Keratinocyte (primary cell): Measurements from ENCODE around the gene TMBIM6. TPM values are rescaled to one million over a fixed set of nuclear protein-coding genes. Genes with fewer than 3 reads are reported as not detected.

Source experiments
- DNase-seq: peaks from one replicate; pipeline ENCODE4 v3.0.0-alpha.2; 2011; ENCODE audit warnings: low read depth, missing footprints, low spot score
- FAIRE-seq: peaks from 2 replicates; lab custom pipeline; 2011; peaks lifted over from hg19 to GRCh38; lab: Jason Lieb, UNC
- H2AFZ ChIP-seq: 2 replicates; pipeline ENCODE4 v1.6.0; 2012; ENCODE audit warnings: low read length, control low read depth, inconsistent platforms; ENCODE audit not compliant: control insufficient read depth
- H3K27ac ChIP-seq: 2 replicates; pipeline ENCODE4 v1.5.1; 2011; ENCODE audit warnings: low read length; ENCODE audit not compliant: control insufficient read depth, insufficient read depth
- H3K27me3 ChIP-seq: 3 replicates; pipeline ENCODE4 v1.6.0; 2011; ENCODE audit warnings: low read length; ENCODE audit not compliant: control insufficient read depth, insufficient read depth; ENCODE audit errors: extremely low read depth
- H3K36me3 ChIP-seq, 2 experiments: 2 replicates in 1 of 2; 3 replicates in 1 of 2; pipeline ENCODE4 v1.5.1; 2011; ENCODE audit warnings: low read length in 2 of 2, mild to moderate bottlenecking in 1 of 2; ENCODE audit not compliant: control insufficient read depth in 2 of 2, insufficient read depth in 2 of 2; ENCODE audit errors: extremely low read depth in 1 of 2
- H3K4me1 ChIP-seq: 3 replicates; pipeline ENCODE4 v1.5.1; 2011; ENCODE audit warnings: low read length; ENCODE audit not compliant: control insufficient read depth, insufficient read depth; ENCODE audit errors: extremely low read depth
- H3K4me2 ChIP-seq: 3 replicates; pipeline ENCODE4 v1.6.0; 2011; ENCODE audit warnings: low read depth, low read length; ENCODE audit not compliant: control insufficient read depth, insufficient read depth; ENCODE audit errors: extremely low read depth
- H3K4me3 ChIP-seq, 3 experiments: fragments of 200-600 bp in 1 of 3; sonication (generic) in 1 of 3; 2 replicates in 2 of 3; 3 replicates in 1 of 3; pipeline ENCODE4 v1.5.1; 2011 to 2016; ENCODE audit warnings: low read length in 3 of 3, mild to moderate bottlenecking in 3 of 3, control low read depth in 2 of 3, inconsistent platforms in 1 of 3, low read depth in 1 of 3, mixed read lengths in 1 of 3, mixed run types in 1 of 3, moderate library complexity in 1 of 3; ENCODE audit not compliant: control insufficient read depth in 2 of 3, insufficient read depth in 2 of 3; ENCODE audit errors: extremely low read depth in 1 of 3
- H3K79me2 ChIP-seq: 2 replicates; pipeline ENCODE4 v1.6.0; 2012; ENCODE audit warnings: low read length; ENCODE audit not compliant: control insufficient read depth, insufficient read depth
- H3K9ac ChIP-seq: 3 replicates; pipeline ENCODE4 v1.6.0; 2011; ENCODE audit warnings: low read length; ENCODE audit not compliant: control insufficient read depth, insufficient read depth; ENCODE audit errors: extremely low read depth
- H3K9me1 ChIP-seq: 3 replicates; pipeline ENCODE4 v1.6.0; 2011; ENCODE audit warnings: low read length; ENCODE audit not compliant: control insufficient read depth, insufficient read depth; ENCODE audit errors: extremely low read depth
- H3K9me3 ChIP-seq: 2 replicates; pipeline ENCODE4 v1.5.1; 2012; ENCODE audit warnings: low read depth, low read length; ENCODE audit not compliant: control insufficient read depth
- H4K20me1 ChIP-seq: 3 replicates; pipeline ENCODE4 v1.6.0; 2011; ENCODE audit warnings: low read length; ENCODE audit not compliant: control insufficient read depth, insufficient read depth; ENCODE audit errors: extremely low read depth
- EZH2 ChIP-seq: IDR thresholded peaks from one replicate; pipeline ENCODE4 v1.6.1; 2012; ENCODE audit warnings: inconsistent platforms, mild to moderate bottlenecking, low read length, moderate library complexity
- dilution Hi-C: fragments of 300-500 bp; cut with MboI; formaldehyde crosslinking; loops from one replicate; pipeline ENCODE4 v1.7.0; 2020; ENCODE audit warnings: low sequenced_read_pairs; ENCODE audit not compliant: extremely low pct_ligation_motif_present
- polyA plus RNA-seq, 5 experiments: library from polyadenylated mRNA; depleted of rRNA in 3 of 5; stranded (reverse) in 3 of 5; stranded (forward) in 1 of 5; unstranded in 1 of 5; fragments of >200 nt; gene quantifications; 1 replicate in 1 of 5; 2 replicates in 3 of 5; 3 replicates in 1 of 5; pipeline versions ENCODE4 v1.2.1 to v1.2.3, GENCODE V29; 2011 to 2012; ENCODE audit warnings: missing spikeins in 2 of 5, low read depth in 1 of 5, low replicate concordance in 1 of 5
- TF ChIP-seq, protein P1 (sequence below), 3 experiments: IDR thresholded peaks in 1 of 3; conservative IDR thresholded peaks in 1 of 3; optimal IDR thresholded peaks in 1 of 3; 2 replicates in 2 of 3; 3 replicates in 1 of 3; pipeline versions ENCODE3 to v1.5.1; 2011; ENCODE audit warnings: low read length in 3 of 3, mild to moderate bottlenecking in 3 of 3, moderate library complexity in 2 of 3, control low read depth in 1 of 3, inconsistent platforms in 1 of 3; ENCODE audit not compliant: insufficient read depth in 2 of 3; ENCODE audit errors: extremely low read depth in 1 of 3

TMBIM6 gene
- polyA plus RNA-seq, 1 donor (not counting 4 experiments of a cell fraction or from before 2014, with no cell fraction given), result 668 TPM

DNA sequence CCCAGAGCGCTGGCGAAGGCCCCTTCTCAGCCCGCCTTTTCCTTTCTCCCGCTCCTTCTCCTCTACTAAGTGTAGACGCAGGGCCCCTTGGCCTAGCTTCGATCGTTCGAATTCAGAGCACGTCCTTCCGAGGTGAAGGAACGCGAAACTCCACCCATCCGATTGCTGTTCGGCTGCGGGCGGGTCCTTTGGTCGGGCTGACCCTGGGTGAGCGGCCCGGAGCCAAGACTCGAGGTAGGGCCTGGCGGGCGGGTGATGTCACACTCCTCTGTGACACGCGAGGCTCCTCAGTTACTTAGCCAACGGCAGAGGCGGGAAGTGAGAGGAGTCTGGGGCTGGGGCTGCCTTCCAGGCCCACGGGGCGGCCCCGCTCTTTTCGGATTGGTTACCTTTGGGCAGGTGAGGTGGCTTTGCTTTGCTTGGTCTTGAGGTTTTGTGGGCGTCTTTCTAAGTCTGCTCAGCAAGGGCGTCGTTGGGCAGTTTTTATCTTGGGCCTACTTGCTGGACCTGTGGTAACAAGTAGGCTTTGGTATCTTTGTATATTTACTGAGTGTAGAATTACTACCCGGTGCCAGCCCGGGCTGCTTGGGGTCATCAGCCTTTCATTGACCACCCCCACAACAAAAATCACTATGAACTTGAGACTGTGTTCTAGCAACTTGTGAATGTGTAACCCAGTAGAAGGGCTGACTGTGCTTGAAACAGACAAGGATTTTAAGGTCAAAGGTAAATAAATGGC, 694 bp downstream of the TMBIM6 start:
- peaks cover 53% of the 10 kb centered on the region for H3K79me2 ChIP-seq
- H3K4me1 ChIP-seq, result peaks cover 24% of the 10 kb centered on the region
- H3K4me2 ChIP-seq, result peak overlapping the region; percentile 97
- H3K9me3 ChIP-seq, result no peaks in the 10 kb centered on the region
- H4K20me1 ChIP-seq, result peaks cover 37% of the 10 kb centered on the region
- no peaks in the 10 kb centered on the region for H3K27me3 ChIP-seq
- H2AFZ ChIP-seq, result peak overlapping the region; percentile 51
- dilution Hi-C loops, result no loop called here
- peak overlapping the region; percentile 88 for H3K9ac ChIP-seq
- H3K36me3 ChIP-seq, result peaks cover 3 to 13% of the 10 kb centered on the region in 2 experiments
- H3K4me3 ChIP-seq, result peak overlapping the region; percentile 65 to 97 (median 87)
- H3K9me1 ChIP-seq, result no peaks in the 10 kb centered on the region
- peak; percentile 45 for DNase-seq
- TF ChIP-seq, protein P1, sequence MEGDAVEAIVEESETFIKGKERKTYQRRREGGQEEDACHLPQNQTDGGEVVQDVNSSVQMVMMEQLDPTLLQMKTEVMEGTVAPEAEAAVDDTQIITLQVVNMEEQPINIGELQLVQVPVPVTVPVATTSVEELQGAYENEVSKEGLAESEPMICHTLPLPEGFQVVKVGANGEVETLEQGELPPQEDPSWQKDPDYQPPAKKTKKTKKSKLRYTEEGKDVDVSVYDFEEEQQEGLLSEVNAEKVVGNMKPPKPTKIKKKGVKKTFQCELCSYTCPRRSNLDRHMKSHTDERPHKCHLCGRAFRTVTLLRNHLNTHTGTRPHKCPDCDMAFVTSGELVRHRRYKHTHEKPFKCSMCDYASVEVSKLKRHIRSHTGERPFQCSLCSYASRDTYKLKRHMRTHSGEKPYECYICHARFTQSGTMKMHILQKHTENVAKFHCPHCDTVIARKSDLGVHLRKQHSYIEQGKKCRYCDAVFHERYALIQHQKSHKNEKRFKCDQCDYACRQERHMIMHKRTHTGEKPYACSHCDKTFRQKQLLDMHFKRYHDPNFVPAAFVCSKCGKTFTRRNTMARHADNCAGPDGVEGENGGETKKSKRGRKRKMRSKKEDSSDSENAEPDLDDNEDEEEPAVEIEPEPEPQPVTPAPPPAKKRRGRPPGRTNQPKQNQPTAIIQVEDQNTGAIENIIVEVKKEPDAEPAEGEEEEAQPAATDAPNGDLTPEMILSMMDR (optimal IDR thresholded peaks at IDR 0.05 in 1 of 3, IDR thresholded peaks at IDR 0.05 in 1 of 3, conservative IDR thresholded peaks at IDR 0.05 in 1 of 3; ENCODE audit: extremely low read depth in 1 of 3, insufficient read depth in 2 of 3, low read length in 3 of 3), result no peak
- TF ChIP-seq EZH2, result no peak
- peak; percentile 5 for FAIRE-seq
- peak overlapping the region; percentile 89 for H3K27ac ChIP-seq

DNA sequence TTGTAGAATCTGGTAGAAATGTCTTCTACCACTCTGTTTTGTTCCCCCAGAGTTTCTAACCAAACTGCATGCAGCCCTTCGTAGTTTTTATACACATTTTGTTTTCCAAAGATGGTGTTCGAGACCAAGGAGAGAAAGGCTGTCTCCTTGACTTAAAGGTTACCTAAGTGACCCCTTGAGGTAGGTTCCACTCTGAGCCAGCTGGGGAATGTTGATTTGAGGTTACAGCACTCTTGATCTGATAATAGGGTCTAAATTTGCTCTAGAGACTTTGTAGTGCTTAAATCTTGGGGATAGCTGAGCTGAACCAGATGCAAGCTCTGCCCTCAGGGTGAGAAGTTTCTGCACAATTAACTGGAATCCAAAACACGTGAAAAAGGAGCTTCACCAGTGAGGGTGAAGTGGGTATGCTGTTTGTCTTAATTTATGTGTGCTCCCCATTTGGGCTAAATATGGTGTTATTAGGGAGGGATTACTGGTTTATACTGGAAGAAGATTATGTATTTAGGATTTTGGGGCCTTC, 3.1 kb downstream of the TMBIM6 start:
- no peak overlapping the region for H3K4me3 ChIP-seq

More for the DNA sequence above, 3.1 kb downstream of the TMBIM6 start:
- no peak overlapping the region for H2AFZ ChIP-seq
- H3K4me2 ChIP-seq, result peak overlapping the region; percentile 97
- H3K9me3 ChIP-seq, result no peaks in the 10 kb centered on the region
- H3K9me1 ChIP-seq, result no peaks in the 10 kb centered on the region
- H3K27me3 ChIP-seq, result no peaks in the 10 kb centered on the region
- H3K4me1 ChIP-seq, result peaks cover 34% of the 10 kb centered on the region
- peaks cover 77% of the 10 kb centered on the region for H3K79me2 ChIP-seq
- no peak for FAIRE-seq
- H3K36me3 ChIP-seq, result peaks cover 3 to 16% of the 10 kb centered on the region in 2 experiments
- dilution Hi-C loops, result no loop called here
- H3K27ac ChIP-seq, result no peak overlapping the region
- no peak overlapping the region for H3K9ac ChIP-seq
- no peak for DNase-seq
- peaks cover 44% of the 10 kb centered on the region for H4K20me1 ChIP-seq
- TF ChIP-seq EZH2, result no peak
- TF ChIP-seq, protein P1 (optimal IDR thresholded peaks at IDR 0.05 in 1 of 3, IDR thresholded peaks at IDR 0.05 in 1 of 3, conservative IDR thresholded peaks at IDR 0.05 in 1 of 3; ENCODE audit: extremely low read depth in 1 of 3, insufficient read depth in 2 of 3, low read length in 3 of 3), result no peak
